B cell (primary cell): Measurements from ENCODE around the gene KCNQ5. TPM values are rescaled to one million over a fixed set of nuclear protein-coding genes. Genes with fewer than 3 reads are reported as not detected.

Source experiments
- ATAC-seq: fragments of 200-7000 bp; cut with Tn5 transposase; one replicate; pipeline ENCODE4 v1.10.0; 2021; ENCODE audit warnings: low read depth, mild to moderate bottlenecking, moderate number of reproducible peaks, moderate library complexity
- CTCF ChIA-PET: fragments of 350-600 bp; sonication (Branson Sonifier 250); formaldehyde crosslinking; loops from one replicate; lab custom pipeline; 2021; ENCODE audit warnings: antibody characterized with exemption, inconsistent platforms; lab: Charles Lee
- POLR2A ChIA-PET: fragments of 350-600 bp; sonication (Branson Sonifier 250); formaldehyde crosslinking; loops from one replicate; lab custom pipeline; 2021; ENCODE audit warnings: antibody characterized with exemption; lab: Charles Lee
- DNase-seq: peaks from one replicate; pipeline ENCODE4 v3.0.0; 2013
- H2AFZ ChIP-seq: 2 replicates; pipeline ENCODE4 v1.6.1; 2012; ENCODE audit warnings: mild to moderate bottlenecking, low read depth, low read length; ENCODE audit not compliant: insufficient read depth, poor library complexity, severe bottlenecking
- H3K27ac ChIP-seq, 2 donors: 1 replicate in 1 of 2; 2 replicates in 1 of 2; pipeline ENCODE4 v1.5.1; 2012 to 2013; ENCODE audit warnings: low read length in 2 of 2, mild to moderate bottlenecking in 2 of 2, moderate library complexity in 1 of 2
- H3K27me3 ChIP-seq, 4 experiments: fragments of 200-600 bp in 1 of 4; sonication (generic) in 1 of 4; replicated peaks in 1 of 4; 1 replicate in 2 of 4; 2 replicates in 2 of 4; pipeline versions ENCODE4 v1.6.1 to v1.7.0; 2013 to 2016; ENCODE audit warnings: low read length in 3 of 4, mild to moderate bottlenecking in 2 of 4, mixed read lengths in 1 of 4, moderate library complexity in 1 of 4; ENCODE audit not compliant: insufficient read depth in 4 of 4, control insufficient read depth in 3 of 4; ENCODE audit errors: control extremely low read depth in 1 of 4
- H3K36me3 ChIP-seq, 2 experiments: replicated peaks in 1 of 2; 1 replicate in 1 of 2; 2 replicates in 1 of 2; pipeline versions ENCODE4 v1.6.1 to v1.7.1; 2013; ENCODE audit warnings: low read length in 1 of 2; ENCODE audit not compliant: insufficient read depth in 2 of 2, control insufficient read depth in 1 of 2; ENCODE audit errors: control extremely low read depth in 1 of 2, extremely low read depth in 1 of 2
- H3K4me1 ChIP-seq, 2 donors: fragments of 200-600 bp in 1 of 2; sonication (generic) in 1 of 2; 1 replicate in 1 of 2; 2 replicates in 1 of 2; pipeline versions ENCODE4 v1.5.1 to v1.6.1; 2013 to 2017; ENCODE audit warnings: low read length in 2 of 2; ENCODE audit not compliant: control insufficient read depth in 2 of 2, insufficient read depth in 2 of 2
- H3K4me2 ChIP-seq: replicated peaks from 2 replicates; pipeline ENCODE3; 2012; ENCODE audit warnings: mild to moderate bottlenecking, low read depth, low read length; ENCODE audit not compliant: poor library complexity, severe bottlenecking
- H3K4me3 ChIP-seq, 5 experiments: fragments of 200-600 bp in 1 of 5; sonication (generic) in 1 of 5; 1 replicate in 3 of 5; 2 replicates in 2 of 5; pipeline versions ENCODE4 v1.5.1 to v1.7.0; 2011 to 2016; ENCODE audit warnings: low read length in 4 of 5, mild to moderate bottlenecking in 4 of 5, low read depth in 2 of 5, control low read depth in 1 of 5, moderate library complexity in 1 of 5; ENCODE audit not compliant: insufficient read depth in 1 of 5; ENCODE audit errors: control extremely low read depth in 1 of 5, extremely low read depth in 1 of 5
- H3K79me2 ChIP-seq: fragments of 200-600 bp; sonication (generic); one replicate; pipeline ENCODE4 v1.6.0; 2016; ENCODE audit warnings: low read length; ENCODE audit not compliant: control insufficient read depth, insufficient read depth
- H3K9ac ChIP-seq: fragments of 200-600 bp; sonication (generic); 2 replicates; pipeline ENCODE4 v1.6.1; 2017; ENCODE audit warnings: mild to moderate bottlenecking, low read length, moderate library complexity
- H3K9me3 ChIP-seq, 3 donors: one replicate each; pipeline versions ENCODE4 v1.6.1 to v1.7.1; 2013; ENCODE audit warnings: low read length in 2 of 3; ENCODE audit not compliant: control insufficient read depth in 2 of 3, insufficient read depth in 1 of 3; ENCODE audit errors: control extremely low read depth in 1 of 3
- H4K20me1 ChIP-seq: 2 replicates; pipeline ENCODE4 v1.6.0; 2012; ENCODE audit warnings: mild to moderate bottlenecking, low read length; ENCODE audit not compliant: insufficient read depth, control insufficient read depth, poor library complexity, severe bottlenecking
- H3K27ac Mint-ChIP-seq: one replicate; pipeline ENCODE4 v1.8.0; 2021; ENCODE audit warnings: mixed read lengths
- H3K27me3 Mint-ChIP-seq: one replicate; pipeline ENCODE4 v1.8.0; 2021; ENCODE audit warnings: mixed read lengths
- H3K4me1 Mint-ChIP-seq: one replicate; pipeline ENCODE4 v1.8.0; 2021; ENCODE audit warnings: mixed read lengths
- H3K4me3 Mint-ChIP-seq: one replicate; pipeline ENCODE4 v1.8.0; 2021; ENCODE audit warnings: mixed read lengths
- H3K9me3 Mint-ChIP-seq: one replicate; pipeline ENCODE4 v1.8.0; 2022; ENCODE audit warnings: mixed read lengths; ENCODE audit not compliant: insufficient read depth
- EZH2 ChIP-seq: IDR thresholded peaks from 2 replicates; pipeline ENCODE4 v1.6.1; 2012; ENCODE audit warnings: borderline replicate concordance, low read depth, mild to moderate bottlenecking, moderate library complexity, low read length; ENCODE audit not compliant: insufficient read depth, poor library complexity, severe bottlenecking
- WGBS: methylation state at CpG from one replicate; pipeline ENCODE4 v1.1.5; 2013; ENCODE audit warnings: missing lambda C conversion rate; ENCODE audit not compliant: insufficient coverage; 5-methylcytosine and 5-hydroxymethylcytosine counted together
- intact Hi-C: fragments of 100-400 bp; cut with micrococcal nuclease; formaldehyde crosslinking; loops from one replicate; pipeline ENCODE4 v1.10.0; 2022
- polyA plus RNA-seq: library from polyadenylated mRNA; depleted of rRNA; stranded (reverse); fragments of >200 nt; gene quantifications from 2 replicates; pipeline ENCODE4 v1.2.3, GENCODE V29; 2012
- total RNA-seq, 2 donors: library from RNA; stranded (reverse); fragments of 120-200 nt in 1 of 2; gene quantifications; 1 replicate in 1 of 2; 2 replicates in 1 of 2; pipeline versions ENCODE4 v1.2.3 to v1.2.4, GENCODE V29; 2013 to 2022
- TF ChIP-seq, protein P1 (sequence below): fragments of 200-600 bp; IDR thresholded peaks from one replicate; pipeline ENCODE4 v1.8.0; 2022; ENCODE audit warnings: antibody characterized with exemption, mild to moderate bottlenecking

The KCNQ5 gene
- total and polyA plus RNA-seq, 2 donors (not counting 1 experiment from before 2014, with no cell fraction given), result 2.3 to 9.4 TPM

GRCh38 chr6:72864236-72864635, 242.4 kb downstream of the KCNQ5 start:
- H3K9ac ChIP-seq, result no peak overlapping the region
- no peaks in the 10 kb centered on the region for H3K36me3 ChIP-seq
- no peak for TF ChIP-seq EZH2
- TF ChIP-seq, protein P1, sequence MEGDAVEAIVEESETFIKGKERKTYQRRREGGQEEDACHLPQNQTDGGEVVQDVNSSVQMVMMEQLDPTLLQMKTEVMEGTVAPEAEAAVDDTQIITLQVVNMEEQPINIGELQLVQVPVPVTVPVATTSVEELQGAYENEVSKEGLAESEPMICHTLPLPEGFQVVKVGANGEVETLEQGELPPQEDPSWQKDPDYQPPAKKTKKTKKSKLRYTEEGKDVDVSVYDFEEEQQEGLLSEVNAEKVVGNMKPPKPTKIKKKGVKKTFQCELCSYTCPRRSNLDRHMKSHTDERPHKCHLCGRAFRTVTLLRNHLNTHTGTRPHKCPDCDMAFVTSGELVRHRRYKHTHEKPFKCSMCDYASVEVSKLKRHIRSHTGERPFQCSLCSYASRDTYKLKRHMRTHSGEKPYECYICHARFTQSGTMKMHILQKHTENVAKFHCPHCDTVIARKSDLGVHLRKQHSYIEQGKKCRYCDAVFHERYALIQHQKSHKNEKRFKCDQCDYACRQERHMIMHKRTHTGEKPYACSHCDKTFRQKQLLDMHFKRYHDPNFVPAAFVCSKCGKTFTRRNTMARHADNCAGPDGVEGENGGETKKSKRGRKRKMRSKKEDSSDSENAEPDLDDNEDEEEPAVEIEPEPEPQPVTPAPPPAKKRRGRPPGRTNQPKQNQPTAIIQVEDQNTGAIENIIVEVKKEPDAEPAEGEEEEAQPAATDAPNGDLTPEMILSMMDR, result no peak
- WGBS, result 67% methylated on average over 1 of the region's 1 CpG
- H3K4me1 ChIP-seq, result peaks cover 4 to 8% of the 10 kb centered on the region in 2 donors
- ATAC-seq, result no peak
- POLR2A ChIA-PET, result no interaction called here
- H2AFZ ChIP-seq, result no peak overlapping the region
- Mint-ChIP-seq H3K27ac (no peak overlapping the region), H3K9me3 (no peaks in the 10 kb centered on the region), H3K4me1 (peaks cover 7% of the 10 kb centered on the region), H3K27me3 (no peaks in the 10 kb centered on the region), H3K4me3 (no peak overlapping the region)
- H4K20me1 ChIP-seq, result no peaks in the 10 kb centered on the region
- no peaks in the 10 kb centered on the region for H3K27me3 ChIP-seq
- no peak overlapping the region for H3K4me3 ChIP-seq
- H3K27ac ChIP-seq, result no peak overlapping the region
- intact Hi-C loops, result no loop called here
- H3K79me2 ChIP-seq, result no peaks in the 10 kb centered on the region
- H3K9me3 ChIP-seq, result no peaks in the 10 kb centered on the region
- H3K4me2 ChIP-seq, result no peak overlapping the region
- CTCF ChIA-PET, result no interaction called here
- DNase-seq, result no peak

GRCh38 chr6:72864799-72865198, 242.9 kb downstream of the KCNQ5 start:
- Histone ChIP-seq H4K20me1 (no peaks in the 10 kb centered on the region), H3K27ac (no peak overlapping the region), H3K79me2 (no peaks in the 10 kb centered on the region), H3K9ac (no peak overlapping the region), H2AFZ (no peak overlapping the region), H3K4me1 (peaks cover 4 to 8% of the 10 kb centered on the region in 2 donors), H3K4me2 (no peak overlapping the region), H3K27me3 (no peaks in the 10 kb centered on the region), H3K36me3 (no peaks in the 10 kb centered on the region), H3K9me3 (no peaks in the 10 kb centered on the region), H3K4me3 (no peak overlapping the region)
- no peaks in the 10 kb centered on the region for H3K9me3 Mint-ChIP-seq
- H3K27me3 Mint-ChIP-seq, result no peaks in the 10 kb centered on the region
- POLR2A ChIA-PET, result no interaction called here
- ATAC-seq, result no peak
- no peak overlapping the region for H3K4me3 Mint-ChIP-seq
- peaks cover 7% of the 10 kb centered on the region for H3K4me1 Mint-ChIP-seq
- TF ChIP-seq EZH2, result no peak
- TF ChIP-seq, protein P1, result no peak
- CTCF ChIA-PET, result no interaction called here
- H3K27ac Mint-ChIP-seq, result no peak overlapping the region
- intact Hi-C loops, result no loop called here
- no peak for DNase-seq
